Suppressor macrophage treated with lipopolysaccharide for 4 hours (primary cell): ENCODE data around the gene KCMF1.

Source experiments
- DNase-seq: peaks from one replicate; pipeline ENCODE4 v3.0.0-alpha.2; 2020

KCMF1 gene

DNA sequence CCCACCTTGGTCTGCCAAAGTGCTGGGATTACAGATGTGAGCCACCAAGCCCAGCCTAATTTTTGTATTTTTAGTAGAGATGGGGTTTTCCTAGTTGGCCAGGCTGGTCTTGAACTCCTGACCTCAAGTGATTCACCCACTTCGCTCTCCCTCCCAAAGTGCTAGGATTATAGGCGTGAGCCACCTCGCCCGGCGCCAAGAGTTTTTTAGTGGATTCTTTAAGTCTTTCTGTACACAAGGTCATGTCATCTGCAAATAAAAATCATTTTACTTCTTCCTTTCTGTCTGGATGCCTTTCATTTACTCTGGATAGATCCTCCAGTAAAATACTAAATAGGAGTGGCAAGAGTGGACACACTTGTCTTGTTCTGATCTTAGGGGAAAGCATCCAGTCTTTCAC lies 61.7 kb downstream of the KCMF1 start:
- DNase-seq, result no peak

DNA sequence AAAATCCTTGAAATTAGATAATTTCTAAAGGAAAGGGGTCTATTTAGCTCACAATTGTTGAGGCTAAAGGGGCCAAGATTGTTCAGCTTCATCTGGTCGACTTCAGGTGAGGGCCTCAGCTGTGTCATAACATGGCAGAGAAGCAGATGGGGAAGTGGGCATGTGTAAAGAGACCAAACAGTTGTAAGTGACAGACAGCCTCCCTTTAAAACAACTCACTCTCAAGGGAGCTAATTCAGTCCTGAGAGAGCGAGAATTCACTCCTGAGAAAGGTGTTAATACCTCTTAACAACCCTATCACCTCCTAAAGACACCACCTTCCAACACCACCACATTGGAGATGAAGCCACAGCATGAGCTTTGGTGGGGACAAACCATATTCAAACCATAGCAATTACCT lies 62.4 kb downstream of the KCMF1 start:
- no peak for DNase-seq

DNA sequence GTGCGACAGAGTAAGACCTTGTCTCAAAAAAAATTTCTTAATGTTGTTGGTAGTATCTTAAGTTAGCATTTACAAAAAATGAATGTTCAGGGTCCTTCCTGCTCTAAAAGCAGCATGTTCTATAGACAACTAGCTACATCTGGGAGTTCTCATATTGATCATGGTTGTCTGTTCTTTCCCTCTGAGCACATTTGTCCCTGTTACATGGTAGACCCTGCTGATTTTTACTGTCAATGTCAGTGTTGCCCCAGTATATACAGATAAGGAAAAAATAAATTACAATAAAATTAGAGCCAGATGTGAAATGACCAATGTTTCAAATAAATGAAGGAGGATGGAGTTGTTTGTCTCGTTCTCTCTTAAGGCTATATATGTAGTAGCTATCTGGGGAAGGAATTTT lies 63.2 kb downstream of the KCMF1 start:
- DNase-seq, result no peak

DNA sequence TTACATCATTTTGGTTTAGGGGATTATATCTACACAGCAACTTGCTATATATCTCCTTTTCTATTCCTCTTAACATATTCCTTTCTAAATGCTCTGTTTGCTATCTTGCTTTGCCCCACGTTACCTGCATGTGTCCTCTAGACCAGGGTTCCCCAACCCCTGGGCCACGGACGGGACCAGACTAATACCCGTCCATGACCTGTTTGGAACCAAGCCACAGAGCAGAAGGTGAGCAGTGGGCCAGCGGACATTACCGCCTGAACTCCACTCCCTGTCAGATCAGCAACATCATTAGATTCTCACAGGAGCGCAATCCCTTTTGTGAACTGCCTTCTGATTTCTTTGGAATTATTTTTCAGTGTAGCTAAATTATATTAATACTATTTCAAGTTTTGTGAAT lies 66.7 kb downstream of the KCMF1 start:
- DNase-seq, result no peak

DNA sequence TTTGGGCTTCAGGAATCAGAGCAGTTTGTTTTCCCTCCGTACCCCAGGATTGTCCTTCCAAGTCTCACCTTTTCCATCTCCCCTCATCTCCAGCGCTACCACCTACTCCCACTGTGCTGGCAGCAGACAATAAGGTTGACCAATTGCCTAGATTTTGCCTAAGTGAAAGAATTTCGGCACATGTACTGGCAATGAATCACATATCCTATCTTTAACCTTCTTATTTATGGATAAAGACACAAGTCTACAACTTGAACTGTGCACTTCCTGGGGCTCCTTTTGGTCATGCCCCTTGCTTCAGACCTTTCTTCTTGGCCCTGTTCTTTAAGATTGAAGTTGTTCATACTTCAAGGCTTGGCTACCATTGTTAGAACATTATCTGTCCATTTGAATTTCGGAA lies 71.4 kb downstream of the KCMF1 start:
- no peak for DNase-seq

DNA sequence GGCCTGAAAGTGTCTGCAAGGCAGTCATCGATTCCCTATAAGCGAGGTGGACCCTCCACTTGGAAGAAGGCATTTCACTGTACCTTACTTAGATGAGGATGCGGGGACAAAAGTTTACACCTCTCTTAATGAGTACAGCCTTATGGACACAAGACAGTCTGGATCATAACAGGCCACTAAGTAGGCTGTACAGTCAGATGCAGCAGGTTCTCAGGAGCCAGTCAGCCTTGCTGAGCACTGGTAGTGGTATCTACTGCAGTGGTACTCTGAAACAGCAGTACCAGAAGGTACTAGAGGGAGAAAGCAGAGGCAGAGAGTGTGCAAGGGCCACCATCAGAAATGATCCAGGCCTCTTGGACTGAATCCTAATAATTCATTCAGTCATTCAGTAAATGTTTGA lies 77.6 kb downstream of the KCMF1 start:
- no peak for DNase-seq

DNA sequence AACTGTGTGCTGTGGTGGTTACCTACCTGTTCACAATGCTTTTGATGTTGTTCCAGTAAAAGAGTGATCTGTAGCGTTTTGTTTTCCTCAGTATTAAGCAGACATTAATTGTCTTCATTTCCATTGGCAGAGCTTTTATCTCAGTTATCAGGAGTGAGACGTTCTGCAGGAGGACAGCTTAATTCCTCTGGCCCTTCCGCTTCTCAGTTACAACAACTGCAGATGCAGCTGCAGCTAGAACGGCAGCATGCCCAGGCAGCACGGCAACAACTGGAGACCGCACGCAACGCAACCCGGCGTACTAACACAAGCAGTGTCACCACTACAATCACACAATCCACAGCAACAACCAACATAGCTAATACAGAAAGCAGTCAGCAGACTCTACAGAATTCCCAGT lies 78.3 kb downstream of the KCMF1 start:
- DNase-seq, result no peak

DNA sequence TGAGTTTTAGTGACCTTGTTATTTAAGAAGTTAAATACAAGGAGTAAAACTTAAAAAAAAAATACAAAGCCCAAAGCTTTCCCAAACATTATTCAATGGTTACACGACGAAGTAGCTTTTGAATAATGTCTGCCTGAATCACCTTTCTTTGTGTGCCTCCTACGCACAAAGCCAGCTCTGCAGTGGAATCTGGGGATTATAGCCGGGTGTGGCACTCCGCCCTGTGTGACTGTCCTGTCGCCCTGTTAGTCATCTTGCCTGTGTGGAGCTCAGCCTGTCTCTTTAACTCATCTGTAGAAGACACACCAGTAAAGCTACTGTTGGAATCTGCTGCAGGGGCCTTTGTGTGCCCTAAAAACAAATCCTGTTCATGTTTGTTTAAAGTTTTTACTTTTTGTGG lies 82.8 kb downstream of the KCMF1 start:
- DNase-seq, result peak; percentile 67

DNA sequence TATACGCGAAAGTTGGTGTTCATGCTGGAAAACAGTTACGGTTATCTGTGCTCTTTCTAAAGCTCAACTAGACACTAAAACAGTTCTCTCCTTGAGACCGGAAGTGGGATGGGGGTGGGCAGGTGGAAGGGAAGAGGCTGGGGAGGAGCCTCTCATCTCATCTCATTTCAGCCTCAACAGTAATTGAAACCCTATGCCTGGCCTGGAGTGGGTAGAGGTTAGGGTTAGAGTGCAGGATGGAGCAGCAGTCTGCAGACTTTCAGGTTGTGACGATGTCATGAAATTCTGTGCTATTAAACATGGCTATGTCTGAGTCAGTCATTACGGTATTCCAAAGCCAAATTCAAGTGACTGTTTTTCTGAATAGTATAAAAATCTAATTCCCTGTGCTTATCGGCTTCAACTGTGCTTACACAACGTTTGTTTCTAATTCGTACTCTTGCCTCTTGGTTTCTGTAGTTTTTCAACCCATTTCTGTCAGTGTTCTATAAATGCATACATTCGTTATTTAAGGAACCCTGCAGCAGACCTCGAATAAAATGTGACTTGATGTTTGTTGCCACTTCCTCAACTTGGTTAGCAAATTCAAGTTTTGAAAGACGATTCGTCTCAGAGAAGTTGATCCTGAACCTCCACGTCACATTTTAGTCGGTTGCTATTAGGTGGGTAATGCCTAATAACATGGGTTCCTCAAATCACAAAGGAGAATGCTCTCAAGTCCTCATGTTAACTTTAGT lies 86.4 kb downstream of the KCMF1 start:
- peak; percentile 38 for DNase-seq

DNA sequence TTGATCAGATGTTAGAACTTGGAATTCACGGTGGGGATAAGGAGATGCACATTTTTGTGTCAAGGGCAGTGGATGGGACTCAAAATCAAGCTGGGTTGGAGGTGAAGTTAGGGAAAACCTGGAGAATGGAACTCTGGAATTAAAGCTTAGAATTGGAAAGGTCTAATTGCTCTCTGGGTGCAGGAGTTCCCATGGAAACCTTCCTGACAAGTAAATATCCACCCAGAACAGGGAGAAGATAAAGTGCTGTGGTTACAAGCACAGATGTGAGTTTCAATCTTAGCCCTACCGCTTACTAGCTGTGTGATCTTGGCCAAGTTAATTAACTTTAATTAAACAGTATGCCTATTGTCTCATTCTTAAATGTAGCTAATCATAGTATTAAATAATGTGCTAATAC lies 90.9 kb downstream of the KCMF1 start:
- no peak for DNase-seq

DNA sequence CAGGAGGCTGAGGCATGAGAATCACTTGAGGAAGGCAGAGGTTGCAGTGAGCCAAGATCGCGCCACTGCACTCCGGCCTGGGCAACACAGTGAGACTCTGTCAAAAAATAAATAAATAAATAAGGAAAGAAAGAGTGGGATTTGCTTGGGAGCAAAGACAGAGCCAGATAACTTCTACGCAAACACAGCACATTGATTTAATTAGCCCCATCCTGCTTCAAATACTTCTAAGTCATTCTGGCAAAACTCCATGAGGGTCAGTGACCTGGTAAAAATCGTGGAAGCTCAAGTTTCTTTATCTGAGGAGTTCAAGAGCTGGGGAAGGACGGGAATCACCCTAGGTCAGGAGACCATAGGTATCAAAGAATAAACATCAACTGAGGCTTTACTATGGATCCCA lies 91.6 kb downstream of the KCMF1 start:
- DNase-seq, result no peak

DNA sequence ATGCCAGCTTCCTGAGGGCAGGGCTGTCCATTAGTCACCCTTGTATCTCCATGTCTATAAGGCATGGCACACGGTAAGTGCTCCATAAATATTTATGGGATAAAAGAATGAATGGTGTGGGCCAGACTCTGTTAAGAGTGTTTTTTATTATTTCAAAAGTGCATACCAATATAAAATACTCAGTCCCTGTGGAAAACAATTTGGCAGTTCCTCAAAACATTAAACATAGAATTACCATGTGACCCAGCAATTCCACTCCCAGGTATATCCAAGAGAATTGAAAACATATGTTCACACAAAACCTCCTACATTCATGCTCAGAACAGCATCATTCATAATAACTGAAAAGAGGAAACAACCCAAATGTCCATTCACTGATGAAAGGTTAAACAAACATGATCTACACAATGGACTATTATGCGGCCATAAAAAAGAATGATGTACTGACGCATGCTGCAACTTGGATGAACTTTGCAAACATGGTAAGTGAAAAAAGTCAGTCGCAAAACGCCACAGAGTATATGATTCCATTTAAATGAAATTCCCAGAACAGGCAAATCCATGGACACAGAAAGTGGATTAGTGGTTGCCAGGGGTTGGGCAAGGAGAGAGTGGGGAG lies 93.1 kb downstream of the KCMF1 start:
- no peak for DNase-seq

DNA sequence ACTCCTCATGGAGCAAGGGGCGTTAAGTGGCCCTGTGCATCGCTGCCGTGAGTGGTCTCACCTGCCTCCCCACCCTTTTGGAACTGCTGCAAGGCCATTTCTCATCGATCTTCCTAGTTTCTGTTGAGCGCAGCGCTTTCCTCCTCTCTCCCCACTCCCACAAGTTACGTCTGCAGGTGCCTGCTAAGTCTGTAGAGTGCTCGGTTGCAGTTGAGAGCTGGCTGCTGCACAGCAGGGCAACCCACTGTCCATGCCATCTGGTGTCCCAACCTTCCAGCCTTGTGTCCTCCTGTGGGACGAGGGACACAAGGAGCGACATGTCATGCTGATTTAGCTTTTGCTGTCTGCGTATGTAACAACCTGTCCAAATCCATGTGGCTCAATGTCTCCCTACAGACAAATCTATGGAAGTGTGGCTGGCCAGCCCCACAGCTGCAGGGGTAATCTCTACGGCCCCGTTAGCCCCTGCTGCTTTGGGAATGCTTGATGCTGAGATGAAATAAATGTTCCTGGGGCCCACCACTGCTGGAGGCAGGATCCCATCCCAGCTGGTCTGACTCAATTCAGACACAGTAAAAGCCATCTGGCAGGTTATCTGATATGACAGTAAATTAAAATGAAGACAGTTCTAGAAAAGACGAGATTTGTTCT lies 94.1 kb downstream of the KCMF1 start:
- DNase-seq, result no peak

DNA sequence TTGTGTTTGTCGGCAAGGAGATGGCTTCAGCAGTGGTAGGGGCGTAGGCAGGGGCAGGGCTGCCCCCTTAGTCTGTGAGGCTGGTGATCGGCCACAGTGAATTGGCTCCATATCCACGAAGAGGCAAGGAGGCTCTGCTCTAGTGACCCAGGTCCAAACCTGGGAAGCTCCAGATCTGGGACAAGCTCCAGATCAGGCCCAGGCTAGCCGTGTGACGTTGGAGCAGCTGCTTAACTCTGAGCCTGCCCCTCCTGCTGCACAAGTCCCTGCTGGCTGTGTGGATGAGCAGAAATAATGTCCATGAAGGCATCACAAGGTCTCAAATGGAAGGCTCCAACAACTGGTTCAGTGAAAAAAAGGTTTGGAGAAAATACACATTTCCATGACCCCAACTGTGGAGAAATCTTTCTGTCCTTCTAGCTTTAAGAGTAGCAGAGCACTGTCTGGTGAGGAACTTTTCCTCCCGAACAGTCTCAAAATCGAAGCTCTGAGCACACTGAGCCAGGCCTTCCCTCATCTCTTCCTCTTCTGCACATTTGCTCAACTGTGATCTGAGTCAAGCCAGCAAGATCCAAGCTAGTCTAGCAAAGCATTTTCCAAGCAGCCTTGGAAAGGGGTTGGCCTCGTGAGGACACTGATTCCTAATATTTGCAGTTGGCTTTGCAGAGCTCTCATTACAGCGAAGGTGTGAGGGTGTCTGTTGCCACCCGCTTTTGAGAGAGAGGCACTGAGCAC lies 95.2 kb downstream of the KCMF1 start:
- DNase-seq, result no peak

DNA sequence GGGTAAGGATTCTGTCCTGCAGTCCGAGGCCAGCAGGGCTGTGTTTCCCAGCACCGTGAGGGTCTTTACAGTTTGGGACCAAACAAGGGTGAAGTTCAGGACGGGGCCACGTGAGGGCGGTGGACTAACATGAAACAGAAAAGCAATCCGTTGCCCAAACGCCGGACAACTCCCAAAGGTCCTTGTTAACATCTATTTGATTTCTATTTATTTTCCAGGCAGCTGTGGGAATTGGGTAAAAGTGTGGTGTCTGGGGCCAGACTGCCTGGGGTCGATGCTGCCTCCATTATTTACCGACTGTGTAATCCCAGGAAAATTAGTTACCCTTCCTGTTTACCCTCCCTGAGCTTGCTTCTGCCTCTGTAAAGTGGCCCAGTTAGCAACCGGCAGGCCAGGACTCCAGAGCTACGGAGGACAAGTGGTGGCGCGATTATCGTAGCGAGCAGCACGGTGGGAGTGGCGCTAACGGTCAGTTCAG lies 96.0 kb downstream of the KCMF1 start:
- DNase-seq, result peak; percentile 68

DNA sequence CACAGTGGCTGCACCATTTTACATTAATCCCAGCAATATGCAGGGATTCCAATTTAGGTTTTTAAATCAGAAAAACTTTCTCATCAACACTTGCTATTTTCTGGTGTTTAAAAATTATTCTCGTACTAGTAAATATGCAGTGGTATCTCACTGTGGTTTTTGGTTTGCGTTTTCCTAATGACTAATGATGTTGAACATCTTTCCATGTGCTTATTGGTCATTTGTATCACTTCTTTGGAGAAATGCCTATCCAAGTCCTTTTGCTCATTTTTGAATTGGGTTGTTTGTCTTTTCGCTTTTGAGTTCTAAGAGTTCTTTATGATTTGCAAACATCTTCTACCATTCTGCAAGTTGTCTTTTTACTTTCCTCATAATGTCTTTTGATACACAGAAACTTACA lies 100.1 kb downstream of the KCMF1 start:
- no peak for DNase-seq

DNA sequence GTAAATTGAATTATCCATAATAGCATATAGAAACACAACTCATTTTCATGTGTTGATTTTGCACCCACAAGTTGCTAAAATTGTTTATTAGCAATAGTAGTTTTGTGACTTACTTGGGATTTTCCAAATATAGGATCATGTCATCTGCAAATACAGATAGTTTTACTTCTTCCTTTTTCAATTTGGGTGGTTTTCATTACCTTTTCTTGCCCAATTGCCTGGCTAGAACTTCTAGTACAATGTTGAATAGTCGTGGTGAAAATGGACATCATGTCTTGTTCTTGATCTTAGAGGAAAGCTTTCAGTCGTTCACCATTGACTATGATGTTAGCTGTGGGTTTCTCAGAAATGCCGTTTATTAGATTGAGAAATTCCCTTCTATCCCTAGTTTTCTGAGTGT lies 102.1 kb downstream of the KCMF1 start:
- DNase-seq, result peak; percentile 19

DNA sequence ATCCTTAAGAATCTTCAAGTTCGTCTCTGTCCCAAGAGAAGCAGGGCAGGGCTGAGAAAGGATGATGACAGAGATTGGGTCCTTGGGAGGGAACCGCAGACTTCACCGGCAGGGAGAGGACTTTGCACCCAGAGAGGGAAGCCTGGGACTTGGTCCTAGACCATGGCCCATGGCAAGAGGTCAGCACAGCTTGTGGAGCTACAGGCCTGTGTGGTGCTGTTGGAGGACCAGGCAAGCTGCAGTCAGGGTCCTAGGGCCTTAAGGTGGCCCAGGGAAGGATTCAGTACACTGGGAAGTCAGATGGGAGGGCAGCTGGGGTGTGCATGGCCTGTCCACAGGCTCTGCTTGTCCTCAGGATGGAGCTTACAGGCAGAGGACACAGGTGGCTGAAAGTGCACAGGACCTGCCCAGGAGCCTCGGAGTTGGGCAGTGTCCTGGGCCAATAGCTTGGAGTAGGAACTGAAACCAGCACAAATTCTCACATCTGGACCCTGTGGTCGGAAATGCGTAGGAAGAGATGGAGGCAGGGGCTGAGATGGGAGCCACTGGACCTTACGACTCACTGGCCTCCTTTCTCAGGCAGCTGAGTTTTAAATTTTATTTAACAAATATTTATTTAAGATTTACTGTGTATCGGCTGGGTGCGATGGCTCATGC lies 105.8 kb downstream of the KCMF1 start:
- DNase-seq, result no peak

DNA sequence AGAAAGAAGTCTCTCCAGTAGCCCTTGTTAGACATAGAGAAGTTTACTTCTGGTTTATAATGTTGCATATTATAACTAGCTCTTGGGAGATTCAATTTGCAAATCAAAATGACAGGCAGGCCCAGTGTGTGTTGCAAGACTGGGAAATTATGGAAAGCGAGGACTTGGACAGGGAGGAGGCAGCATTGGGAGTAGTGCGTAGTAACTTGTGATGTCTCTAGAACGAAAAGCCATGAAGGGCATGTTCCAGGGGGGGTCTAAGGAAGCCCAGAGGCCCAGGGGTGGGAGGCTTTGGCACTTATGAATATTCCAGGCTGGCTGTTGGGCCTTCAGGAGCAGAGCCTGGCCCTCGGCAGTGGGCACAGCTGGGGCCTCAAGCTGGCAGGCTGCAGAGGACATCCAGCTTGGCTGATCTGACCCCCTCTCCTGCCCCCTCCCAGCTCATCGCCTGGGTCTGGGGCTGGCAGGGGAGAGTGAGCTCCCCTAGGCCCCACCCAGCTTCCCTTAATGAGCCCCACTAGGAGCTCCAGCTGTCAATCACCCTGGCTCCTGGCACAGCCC lies 107.0 kb downstream of the KCMF1 start:
- no peak for DNase-seq

DNA sequence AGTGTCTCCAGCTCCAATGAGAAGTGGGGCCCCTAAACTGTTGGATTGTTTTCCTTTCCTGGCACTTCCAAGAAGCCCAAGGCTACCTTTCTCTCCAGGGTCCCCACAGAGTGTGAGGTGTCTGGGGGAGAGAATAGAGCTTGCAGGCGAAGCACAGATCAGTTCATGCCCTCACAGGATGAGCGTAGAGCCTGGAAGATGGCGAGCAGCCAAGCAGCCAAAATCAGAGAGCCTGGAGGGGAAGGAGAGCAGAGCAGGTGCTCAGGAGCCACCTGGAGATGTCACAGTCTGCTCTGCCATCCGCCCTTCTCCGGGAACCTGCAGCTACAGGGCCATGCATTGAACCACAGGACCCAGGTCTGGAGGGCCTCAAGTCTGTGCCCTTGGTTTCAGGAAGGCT lies 107.6 kb downstream of the KCMF1 start:
- DNase-seq, result no peak

DNA sequence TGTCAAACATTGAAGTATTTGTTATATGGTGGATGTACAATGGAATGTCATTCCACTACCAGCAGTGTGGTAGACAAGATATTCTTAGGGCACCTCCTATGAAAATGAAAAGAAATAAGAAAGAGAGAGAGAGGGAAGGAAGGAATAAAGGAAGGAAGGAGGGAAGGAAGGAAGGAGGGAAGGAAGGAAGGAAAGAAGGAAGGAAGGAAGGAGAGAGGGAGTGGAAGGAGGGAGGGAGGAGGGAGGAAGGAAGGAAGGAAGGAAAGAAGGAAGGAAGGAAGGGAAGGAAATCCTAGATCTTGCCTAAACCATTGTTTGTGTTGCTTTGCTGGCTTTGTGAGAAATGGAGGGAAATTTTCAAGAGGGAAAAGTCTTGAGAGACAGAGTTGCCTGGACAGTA lies 112.1 kb downstream of the KCMF1 start:
- DNase-seq, result no peak

DNA sequence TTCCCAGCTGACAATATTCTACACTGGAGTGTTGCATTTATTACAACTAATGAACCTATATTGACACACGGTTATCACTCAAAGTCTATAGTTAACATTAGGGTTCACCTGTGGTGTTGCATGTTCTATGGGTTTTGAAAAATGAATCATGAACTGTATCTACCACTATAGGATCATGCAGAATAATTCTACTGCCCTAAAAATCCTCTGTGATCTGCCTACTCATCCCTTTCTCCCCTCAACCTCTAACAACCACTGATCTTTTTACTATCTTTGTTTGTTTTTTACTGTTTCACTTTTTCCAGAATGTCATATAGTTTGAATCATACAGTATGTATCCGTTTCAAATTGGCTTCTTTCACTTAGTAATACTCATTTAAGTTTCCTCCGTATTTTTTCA lies 114.6 kb downstream of the KCMF1 start:
- DNase-seq, result no peak

DNA sequence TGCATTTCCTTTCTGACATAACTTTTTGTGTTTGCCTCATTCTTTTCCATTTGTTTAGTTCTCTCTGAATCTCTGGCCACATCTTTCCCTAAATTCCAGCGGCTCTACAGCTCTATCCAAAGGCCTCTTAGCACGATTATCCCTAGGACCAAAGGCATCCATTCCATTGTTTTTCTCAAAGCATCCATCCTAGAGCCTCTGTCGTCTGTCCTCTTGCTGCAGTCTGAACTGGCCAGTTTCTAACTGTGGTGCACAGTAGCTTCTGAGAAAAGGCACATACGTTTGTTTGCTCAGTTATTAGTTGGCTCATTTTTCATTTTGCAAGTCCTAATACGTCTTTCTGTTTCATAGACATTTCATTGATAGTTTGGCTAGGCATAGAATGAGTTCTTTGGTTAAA lies 116.6 kb downstream of the KCMF1 start:
- DNase-seq, result no peak
